NCI-H82 (cell line): ENCODE data around the gene SPAG7.
A peak's percentile ranks its signal among the peaks of the same experiment; 100 is the strongest.

Experiments used
- DNase-seq: peaks from one replicate; lab custom pipeline; 2025; lab: John Stamatoyannopoulos, UW

Gene SPAG7

DNA sequence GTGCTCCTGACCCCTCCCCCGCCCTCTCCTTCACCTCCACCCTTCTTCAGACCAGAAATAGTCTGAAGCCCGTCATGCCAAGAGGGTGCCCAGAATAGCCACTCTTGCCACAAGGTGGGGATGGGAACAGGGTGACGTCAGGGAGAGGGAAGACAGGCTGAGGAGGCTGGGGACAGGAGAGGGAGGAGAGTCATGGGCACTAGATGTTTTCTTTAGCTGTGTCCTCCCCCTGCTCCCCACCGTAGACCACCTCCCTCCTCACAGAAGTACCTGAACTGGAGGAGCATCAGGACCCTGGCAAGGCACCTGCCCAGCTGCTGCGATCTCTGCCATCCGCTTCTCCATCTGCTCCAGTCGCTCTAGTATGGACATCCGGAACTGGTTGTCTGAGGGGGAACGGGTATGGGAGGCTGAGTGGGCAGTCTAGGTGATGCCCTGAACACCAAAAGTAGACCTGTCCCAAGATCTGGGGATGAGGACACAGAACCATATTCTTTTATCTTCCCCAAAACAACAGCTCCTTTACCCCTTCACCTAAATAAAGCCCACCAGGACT is 6.6 kb upstream of the SPAG7 start:
- no peak for DNase-seq

DNA sequence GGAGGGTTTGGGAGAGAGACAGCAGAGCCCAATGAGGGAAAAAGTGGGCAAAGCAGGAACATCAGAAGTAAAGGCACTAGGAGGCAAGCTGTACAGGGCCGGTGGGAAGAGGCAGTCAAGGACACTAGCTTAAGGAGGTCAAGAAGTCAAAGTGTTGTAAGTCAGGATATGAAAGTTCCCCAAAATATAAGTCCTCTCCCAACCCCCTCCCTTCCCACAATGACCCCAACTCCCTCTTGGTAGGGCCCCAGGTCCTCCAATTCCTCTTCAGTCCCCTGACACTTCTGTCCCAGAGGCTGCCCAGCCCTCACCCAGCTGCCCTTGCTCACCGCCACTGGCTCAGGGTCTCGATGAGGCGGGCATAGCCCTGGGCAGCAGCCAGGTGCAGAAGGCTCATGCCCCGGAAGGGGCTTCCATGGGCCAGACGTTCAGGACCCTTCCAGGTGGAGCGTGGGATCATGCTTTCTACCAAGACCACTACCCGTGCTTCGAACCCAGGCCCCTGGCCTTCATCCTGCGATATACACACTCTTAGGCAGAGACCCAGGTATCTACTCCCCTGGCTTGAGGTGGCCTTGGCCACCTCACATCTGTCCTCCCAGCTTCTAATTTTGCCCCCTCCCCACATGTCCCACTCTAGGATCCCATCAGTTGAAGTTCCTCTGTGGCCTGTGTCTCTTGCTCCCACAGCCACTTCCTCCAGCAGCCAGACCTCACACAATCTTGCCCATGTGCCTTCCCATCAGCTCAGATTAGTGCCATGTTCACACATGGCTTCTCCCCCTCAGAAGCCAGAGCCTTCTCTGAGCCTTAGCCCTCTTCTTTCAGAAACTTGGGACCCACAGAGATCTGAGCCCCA is 5.9 kb upstream of the SPAG7 start:
- no peak for DNase-seq

DNA sequence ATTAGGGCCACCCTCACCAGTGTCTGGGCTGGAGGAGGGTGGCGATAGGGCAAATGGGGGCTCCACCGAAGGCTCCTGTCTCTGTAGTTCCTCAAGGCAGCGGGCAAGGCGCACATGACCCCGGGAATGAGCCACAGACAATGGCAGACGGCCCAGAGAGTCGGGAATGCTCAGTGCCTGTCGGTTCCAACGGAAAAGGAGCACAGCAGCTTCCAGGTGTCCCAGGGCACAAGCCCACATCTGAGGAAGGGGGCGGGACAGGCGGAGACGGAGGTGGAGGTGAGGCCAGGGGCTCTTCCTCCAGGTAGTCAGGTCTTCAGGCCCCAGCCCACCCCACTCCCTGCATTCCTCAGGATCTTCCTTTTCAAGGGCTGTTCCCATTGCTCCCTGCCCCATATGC is 5.1 kb upstream of the SPAG7 start:
- no peak for DNase-seq

DNA sequence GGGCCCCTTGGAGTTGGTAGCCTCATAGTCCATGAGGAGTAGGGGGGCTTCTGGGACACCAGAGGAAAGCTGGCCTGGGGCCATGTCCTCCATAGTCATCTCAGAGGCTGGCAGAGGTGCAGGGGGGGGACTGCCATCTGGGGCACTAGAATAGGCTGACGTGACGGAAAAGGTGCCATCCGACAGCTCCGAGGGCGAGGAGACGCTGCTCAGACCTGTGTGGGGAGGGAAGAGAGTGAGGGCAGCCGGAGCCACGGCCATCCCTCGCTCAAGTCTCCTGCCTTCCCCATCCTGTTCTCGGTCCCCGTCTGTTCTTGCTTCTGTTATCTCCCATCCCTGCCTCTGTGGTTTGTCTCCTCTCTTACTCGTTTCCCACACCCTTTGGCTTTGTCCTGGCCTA is 4.7 kb upstream of the SPAG7 start:
- no peak for DNase-seq

DNA sequence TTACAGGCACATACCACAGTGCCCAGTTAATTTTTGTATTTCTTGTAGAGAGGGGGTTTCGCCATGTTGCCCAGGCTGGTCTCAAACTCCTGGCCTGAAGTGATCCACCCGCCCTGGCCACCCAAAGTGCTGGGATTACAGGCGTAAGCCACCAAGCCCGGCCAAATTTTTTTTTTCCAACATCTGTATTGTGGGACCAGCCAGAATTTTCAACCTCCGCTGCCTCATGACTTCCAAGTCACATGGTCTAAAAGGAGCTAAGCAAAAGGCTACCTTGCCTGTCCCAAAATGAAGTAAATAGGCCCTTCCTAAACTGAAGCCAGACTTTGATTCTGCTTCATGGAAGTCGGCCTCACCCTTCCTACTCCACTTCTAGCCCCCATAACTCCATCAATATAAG is 4.2 kb upstream of the SPAG7 start:
- no peak for DNase-seq

DNA sequence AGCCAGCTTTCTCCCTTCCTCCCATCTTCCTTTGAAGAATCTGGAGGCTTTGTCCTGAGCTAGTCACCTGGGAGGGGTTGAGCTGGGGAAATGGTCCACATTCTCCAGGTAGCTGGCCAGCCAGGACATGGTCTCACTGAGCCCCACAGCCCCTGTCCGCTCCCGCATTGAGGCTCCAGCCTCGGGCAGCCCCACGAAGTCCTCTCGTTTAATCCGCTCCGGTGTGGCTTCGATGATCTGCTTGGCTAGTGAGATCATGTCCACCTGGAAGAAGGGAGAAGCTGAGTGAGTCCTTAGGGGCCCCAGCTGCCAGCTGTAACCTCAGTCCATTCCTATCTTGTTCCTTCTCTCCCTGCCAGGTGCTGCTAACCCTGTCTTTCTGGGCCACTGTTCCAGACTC is 2.7 kb upstream of the SPAG7 start:
- DNase-seq, result no peak

DNA sequence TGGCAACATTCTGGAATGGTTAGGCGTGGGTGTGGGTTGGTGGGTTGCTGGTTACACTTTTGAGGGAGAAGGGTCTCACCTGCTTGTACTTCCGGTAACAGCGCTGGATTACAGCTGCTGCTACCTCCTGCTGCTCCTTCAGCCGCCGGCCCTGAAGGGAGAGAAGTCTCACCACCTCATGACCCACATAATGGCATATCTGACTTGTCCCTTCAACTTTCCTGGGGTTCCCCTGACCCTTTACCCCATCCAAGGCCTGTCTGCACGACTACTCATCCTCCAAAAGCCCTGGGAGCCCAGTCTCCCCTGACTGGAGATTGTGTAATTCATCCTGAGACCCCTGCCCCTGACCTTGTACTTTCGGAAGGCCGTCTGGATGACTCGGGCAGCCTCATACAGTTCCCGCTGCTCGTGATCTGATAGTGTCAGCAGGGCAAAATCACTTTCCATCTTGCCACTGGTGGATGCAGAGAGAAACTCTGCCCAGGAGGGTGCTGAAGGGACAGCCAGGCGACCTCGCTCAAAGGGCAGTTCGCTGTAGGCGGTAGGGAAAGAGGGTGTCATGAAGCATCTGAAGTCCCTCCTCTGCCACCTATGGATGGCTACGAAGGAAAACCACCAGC is 2.0 kb upstream of the SPAG7 start:
- no peak for DNase-seq

DNA sequence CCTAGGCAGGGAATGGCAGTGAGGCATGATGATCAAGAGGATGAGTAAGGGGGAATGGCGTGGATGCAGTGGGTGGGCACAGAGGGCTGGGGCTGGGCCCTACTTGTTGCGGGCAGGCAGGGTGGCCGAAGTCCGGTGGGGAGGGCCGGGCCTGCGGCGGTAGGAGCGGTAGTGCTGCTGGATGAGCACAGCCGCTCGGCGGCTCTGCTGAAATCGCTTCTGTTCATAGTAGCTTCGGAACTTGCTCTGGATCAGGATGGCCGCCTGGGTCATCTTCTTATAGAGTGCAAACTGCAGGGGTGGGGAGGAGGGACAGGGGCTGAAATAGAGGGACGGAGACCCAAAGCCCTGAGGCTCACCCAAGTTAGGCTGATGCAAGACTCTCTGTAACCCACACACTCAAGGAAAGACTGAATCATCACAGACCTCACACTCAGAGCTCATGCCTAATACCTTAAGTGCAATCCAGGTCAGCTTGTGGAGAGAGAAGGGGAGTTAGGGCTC is 1.5 kb upstream of the SPAG7 start:
- peak; percentile 40 for DNase-seq

DNA sequence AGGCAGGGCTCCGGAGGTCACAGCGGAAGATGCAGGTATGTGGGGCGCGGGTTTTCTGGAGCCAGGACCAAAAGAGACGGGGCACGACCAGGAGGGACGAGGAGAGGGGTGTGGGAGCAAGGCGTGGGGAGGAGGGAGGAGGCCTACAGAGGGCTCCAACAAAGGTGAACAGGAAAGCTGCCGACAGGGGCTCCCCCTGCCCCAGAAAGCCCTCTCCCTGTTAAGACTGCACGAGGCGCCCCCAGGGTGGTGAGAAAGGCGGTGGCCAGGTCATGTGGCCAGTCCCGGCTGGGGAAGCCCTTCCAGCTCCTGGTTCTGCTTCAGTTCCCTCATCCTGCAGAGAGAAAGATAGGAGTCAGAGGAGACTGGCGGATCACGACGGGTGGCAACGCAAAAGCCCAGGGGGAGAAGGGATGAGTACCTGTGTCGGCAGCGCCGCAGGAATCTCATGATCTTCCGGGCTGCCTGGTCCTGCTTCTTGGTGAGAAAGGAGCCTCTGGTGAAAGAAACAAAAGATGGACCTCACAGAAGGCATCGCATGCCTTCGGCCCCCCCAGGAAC is 949 bp upstream of the SPAG7 start:
- DNase-seq, result peak; percentile 49

DNA sequence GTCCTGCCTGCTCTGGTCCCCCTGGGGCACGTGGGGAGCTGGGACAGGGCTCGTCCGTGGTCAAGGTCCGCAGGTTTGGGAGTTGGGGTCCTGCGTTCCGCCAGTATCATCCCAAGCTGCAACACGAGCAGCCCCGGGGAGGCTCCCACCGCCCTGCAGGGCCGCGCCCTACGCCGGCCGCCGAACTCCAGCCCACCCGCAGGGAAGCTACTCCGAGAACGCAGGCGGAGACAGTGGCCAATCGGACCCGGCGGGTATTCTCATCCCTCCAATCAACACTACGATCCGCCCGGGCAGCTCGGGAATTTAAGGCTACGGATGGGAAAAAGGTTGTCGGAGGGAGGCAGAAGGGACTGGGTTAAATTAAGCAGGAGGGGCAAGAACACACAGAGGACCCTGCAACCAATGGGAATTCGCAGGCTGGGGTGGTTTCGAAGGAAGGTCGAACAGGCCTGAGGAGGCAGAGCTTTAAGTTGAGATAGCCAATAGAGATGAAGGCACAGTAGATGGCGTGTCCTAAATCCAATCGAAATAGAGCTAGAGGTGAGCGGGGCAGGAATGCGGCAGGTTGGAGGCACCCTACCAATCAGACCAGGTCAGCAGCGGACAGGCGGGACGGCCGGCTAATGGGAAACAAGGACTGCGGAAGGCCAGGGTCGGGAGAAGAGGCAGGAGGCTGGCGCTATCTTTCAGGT is 626 bp downstream of the SPAG7 start:
- peak; percentile 100 for DNase-seq

DNA sequence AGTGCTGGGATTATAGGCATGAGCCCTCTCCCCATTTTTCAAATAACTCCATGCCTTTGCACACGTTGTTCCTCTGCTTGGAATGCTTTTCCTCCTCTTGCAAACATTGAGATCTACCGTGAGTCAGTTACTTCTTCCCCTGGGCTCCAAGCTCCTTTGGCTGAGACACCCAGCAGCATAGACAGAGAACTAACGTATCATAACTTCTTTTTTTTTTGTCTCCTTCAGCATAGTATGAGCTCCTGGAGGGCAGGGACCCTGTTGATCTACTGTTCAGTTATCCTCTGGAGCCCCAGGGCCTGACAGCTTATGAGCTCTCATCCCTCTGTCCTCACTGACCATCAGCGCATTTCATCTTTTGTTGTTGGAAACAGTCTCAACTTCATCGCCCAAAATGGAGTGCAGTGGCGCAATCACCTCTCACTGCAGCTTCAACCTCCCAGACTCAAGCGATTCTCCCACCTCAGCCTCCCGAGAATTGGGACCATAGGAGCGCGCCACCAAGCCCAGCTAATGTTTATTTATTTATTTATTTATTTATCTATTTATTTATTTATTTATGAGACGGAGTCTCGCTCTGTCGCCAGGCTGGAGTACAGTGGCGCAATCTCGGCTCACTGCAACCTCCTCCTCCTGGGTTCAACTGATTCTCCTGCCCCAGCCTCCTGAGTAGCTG is 2.2 kb downstream of the SPAG7 start:
- DNase-seq, result no peak

DNA sequence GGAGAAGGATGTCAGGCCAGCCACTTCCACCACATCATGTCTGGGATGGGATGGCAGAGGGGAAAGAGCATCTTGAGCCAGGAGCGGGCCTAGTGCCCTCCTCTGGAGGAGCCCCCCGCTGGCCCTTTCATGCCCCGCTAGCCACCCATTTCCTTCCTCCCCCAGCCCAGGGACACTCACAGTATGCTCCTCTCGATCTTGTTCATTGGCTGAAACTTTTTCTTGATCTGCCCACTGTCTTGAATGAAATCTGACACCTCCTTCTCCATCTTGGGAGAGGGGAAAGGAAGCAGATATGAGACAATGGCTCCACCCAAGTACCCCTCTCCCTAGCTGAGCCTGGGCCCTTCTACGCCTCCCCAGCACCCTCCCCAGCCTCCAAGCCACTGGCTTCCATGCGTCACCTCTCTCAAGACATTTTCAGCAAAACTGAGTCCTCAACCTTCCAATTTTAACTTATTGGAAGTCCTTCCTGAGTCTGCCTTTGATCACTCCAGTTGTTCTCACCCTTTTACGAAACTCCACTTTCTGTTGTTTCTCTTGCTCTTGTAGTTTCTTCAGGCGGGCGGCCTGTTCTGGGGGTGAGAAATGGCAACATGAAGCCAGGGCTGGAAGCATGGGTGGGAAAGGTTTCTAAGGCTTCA is 7.2 kb downstream of the SPAG7 start:
- DNase-seq, result no peak

DNA sequence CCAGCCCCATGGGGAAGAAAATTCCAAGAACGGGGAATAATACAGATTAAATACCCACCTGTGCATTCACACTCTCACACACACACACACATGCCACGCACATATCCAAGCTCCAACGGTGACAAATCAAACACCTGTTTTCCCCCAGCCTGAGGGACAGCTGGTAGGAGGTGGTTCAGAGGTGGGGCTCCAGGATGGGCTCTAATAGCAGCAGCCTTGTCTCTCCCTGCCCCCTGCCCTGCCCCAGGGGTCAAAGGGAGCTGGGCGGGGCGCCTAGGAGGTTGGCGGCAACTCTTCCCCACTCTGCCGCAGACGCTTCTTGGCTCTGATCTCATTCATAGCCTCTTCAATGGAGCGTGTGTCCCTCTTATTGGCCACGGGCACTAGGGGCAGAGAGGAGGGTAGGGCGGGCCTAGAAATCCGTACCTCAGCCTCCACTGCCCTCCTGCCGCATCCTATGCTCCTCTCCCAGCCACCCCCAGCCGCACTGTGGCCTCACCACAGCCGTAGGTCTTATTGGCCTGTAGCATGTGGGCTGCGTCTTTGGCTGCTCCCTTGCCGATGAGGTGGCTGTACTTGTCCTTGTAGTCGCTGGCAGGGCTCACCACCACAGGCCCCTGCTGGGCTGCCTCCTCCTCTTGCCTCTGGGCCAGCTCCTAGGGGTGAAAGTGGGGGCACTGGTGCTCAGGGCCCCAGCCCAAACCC is 8.2 kb downstream of the SPAG7 start:
- peak; percentile 43 for DNase-seq

DNA sequence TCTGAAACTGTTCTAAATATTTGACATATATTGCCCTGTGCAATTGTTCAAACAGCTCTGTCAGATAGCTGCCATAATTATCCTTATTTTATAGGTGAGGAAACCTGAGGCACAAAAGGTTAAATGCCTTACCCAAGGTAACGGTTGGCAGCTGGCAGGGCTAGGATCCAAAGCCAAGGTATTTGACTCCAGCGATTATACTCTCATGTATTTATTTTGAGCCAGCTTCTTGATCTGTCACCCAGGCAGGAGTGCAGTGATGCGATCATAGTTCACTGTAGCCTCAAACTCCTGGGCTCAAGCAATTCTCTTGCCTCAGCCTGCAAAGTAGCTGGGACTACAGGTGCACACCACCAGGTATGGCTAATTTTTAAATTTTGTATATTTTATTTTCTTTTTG is 9.5 kb downstream of the SPAG7 start:
- no peak for DNase-seq

DNA sequence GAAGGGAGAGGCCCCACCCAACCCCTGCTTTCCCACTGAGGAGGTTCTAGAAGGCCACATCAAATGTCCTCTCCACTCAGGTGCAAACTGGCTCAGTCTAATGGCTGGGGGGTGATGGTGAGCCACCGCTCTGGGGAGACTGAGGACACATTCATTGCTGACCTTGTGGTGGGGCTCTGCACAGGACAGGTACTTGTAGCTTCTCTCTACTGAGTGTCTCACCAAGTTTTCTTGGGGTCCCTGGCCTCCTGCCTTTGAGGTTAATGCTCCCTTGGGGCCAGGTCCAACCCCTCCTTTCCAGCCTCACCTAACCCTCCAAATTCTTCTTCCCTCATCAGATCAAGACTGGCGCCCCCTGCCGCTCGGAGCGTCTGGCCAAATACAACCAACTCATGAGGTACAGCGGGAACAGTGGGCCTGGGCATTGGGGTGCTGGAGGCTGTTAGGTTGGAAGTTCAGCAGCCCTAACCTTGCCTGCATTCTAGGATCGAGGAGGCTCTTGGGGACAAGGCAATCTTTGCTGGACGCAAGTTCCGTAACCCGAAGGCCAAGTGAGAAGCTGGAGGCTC is 11.0 kb downstream of the SPAG7 start:
- DNase-seq, result peak; percentile 27

DNA sequence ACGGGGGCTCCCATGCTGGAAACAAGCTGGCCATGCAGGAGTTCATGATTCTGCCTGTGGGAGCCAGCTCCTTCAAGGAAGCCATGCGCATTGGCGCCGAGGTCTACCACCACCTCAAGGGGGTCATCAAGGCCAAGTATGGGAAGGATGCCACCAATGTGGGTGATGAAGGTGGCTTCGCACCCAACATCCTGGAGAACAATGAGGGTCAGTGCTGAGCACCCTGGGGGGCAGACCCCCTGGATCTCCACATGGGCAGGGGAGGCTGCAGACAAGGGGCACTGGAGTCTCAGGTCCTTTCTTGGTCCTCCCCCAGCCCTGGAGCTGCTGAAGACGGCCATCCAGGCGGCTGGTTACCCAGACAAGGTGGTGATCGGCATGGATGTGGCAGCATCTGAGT is 12.5 kb downstream of the SPAG7 start:
- no peak for DNase-seq

DNA sequence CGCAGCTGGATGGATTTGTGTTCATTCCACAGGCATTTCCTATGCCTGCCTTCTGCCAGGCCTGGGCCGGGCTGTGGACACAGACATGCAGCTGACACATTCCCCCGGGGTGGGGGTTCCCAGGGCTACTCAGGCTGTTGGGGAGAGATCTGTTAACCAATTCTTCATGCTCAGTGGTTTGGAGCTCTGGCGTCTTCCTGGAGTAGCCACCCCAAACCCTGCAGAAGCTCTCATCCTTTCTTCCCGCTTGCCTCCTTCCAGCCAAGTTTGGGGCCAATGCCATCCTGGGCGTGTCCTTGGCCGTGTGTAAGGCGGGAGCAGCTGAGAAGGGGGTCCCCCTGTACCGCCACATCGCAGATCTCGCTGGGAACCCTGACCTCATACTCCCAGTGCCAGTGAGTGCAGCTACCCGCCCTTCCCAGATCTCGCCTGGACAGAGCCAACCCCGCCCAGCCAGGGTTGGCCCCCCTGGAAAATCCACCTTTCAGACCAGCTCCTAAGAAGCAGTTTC is 14.1 kb downstream of the SPAG7 start:
- no peak for DNase-seq

DNA sequence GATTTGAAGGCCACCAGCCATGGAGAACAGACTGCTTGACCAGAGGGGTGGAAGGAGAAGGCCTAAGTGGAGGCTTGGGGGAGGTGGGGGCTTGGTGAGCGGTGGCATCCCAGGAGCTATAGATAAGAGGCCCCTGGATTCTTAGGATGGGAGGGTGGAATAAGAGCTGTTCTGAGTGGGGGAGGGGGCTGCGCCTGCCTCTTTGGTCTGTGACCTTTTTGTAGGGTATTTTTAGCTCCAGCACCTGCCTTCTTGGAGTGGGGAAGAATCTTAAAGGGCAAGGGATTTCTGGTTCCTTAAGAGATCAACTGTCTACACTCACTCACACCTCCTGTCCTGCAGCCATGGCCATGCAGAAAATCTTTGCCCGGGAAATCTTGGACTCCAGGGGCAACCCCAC is 16.1 kb downstream of the SPAG7 start:
- DNase-seq, result peak; percentile 70

DNA sequence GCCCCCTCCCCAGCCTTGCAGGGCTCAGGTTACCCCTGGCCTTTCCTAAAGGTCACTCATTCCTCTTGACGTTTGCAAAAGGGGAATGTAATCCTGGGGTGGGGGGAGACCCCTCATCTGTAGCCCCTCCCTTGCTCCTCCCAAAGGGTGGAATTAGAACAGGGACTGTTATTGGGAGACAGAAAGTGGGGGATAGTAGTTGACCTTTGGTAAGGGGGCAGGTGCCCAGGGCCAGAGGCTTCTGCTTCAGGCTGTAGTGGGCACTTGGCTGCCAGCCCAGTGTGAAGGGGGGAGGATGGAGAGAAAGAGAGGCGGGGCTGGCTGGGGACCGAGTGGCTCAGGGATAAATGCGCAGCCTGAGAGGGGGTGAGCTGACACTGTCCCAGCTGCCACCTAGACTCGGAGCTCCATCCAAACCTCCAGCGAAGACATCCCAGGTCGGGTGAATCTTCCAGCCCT is 16.8 kb downstream of the SPAG7 start, which contains the start of gene ENO3:
ENO3 (plus strand) TSS at position 374 of the 459 bp plus-strand sequence. CDS start 711 bp downstream, outside the sequence.
- peak; percentile 91 for DNase-seq
